H9 (cell line): Measurements from ENCODE around the gene KCNQ2. TPM values are rescaled to one million over a fixed set of nuclear protein-coding genes. Genes with fewer than 3 reads are reported as not detected.
A peak's percentile ranks its signal among the peaks of the same experiment; 100 is the strongest.

Experiments
- DNase-seq: peaks from one replicate; pipeline ENCODE4 v3.0.0-alpha.2; 2017
- H2AFZ ChIP-seq: one replicate; pipeline ENCODE4 v1.6.1; 2013; ENCODE audit warnings: mild to moderate bottlenecking, low read length, control low read depth, moderate library complexity
- H2AK5ac ChIP-seq: 2 replicates; pipeline ENCODE4 v1.6.1; 2013; ENCODE audit warnings: low read length, control low read depth, mixed read lengths; ENCODE audit not compliant: insufficient read length
- H2BK120ac ChIP-seq: one replicate; pipeline ENCODE4 v1.6.1; 2013; ENCODE audit warnings: low read depth, mild to moderate bottlenecking, low read length, control low read depth, inconsistent platforms; ENCODE audit not compliant: poor library complexity, severe bottlenecking
- H2BK12ac ChIP-seq: 2 replicates; pipeline ENCODE4 v1.6.1; 2013; ENCODE audit warnings: low read length, control low read depth, mixed read lengths, low read depth; ENCODE audit not compliant: insufficient read length
- H2BK15ac ChIP-seq: 2 replicates; pipeline ENCODE4 v1.6.1; 2013; ENCODE audit warnings: low read depth, low read length, control low read depth
- H2BK20ac ChIP-seq: one replicate; pipeline ENCODE4 v1.6.1; 2013; ENCODE audit warnings: low read depth, mild to moderate bottlenecking, low read length, control low read depth, inconsistent platforms; ENCODE audit not compliant: poor library complexity, severe bottlenecking
- H2BK5ac ChIP-seq: 2 replicates; pipeline ENCODE4 v1.6.1; 2013; ENCODE audit warnings: low read length, control low read depth, mixed read lengths; ENCODE audit not compliant: insufficient read length
- H3K14ac ChIP-seq: 2 replicates; pipeline ENCODE4 v1.6.1; 2013; ENCODE audit warnings: low read length, control low read depth; ENCODE audit not compliant: insufficient read depth
- H3K18ac ChIP-seq: 2 replicates; pipeline ENCODE4 v1.6.1; 2013; ENCODE audit warnings: low read depth, mild to moderate bottlenecking, mixed read lengths, low read length, control low read depth; ENCODE audit not compliant: insufficient read length
- H3K23ac ChIP-seq: 2 replicates; pipeline ENCODE4 v1.6.1; 2013; ENCODE audit warnings: low read length, control low read depth, mixed read lengths, low read depth; ENCODE audit not compliant: insufficient read length
- H3K23me2 ChIP-seq: 2 replicates; pipeline ENCODE4 v1.6.1; 2013; ENCODE audit warnings: low read depth, mild to moderate bottlenecking, mixed read lengths, low read length, control low read depth; ENCODE audit not compliant: insufficient read length, poor library complexity, severe bottlenecking
- H3K27ac ChIP-seq: 2 replicates; pipeline ENCODE4 v1.5.1; 2013; ENCODE audit warnings: low read length, control low read depth, mixed read lengths, low read depth; ENCODE audit not compliant: insufficient read length
- H3K27me3 ChIP-seq: 2 replicates; pipeline ENCODE4 v1.6.1; 2013; ENCODE audit warnings: low read length, control low read depth, inconsistent platforms; ENCODE audit not compliant: insufficient read depth
- H3K4ac ChIP-seq: 2 replicates; pipeline ENCODE4 v1.6.1; 2013; ENCODE audit warnings: low read depth, mild to moderate bottlenecking, control low read depth, inconsistent platforms, low read length, moderate library complexity
- H3K4me1 ChIP-seq: 2 replicates; pipeline ENCODE4 v1.6.1; 2013; ENCODE audit warnings: low read length, control low read depth, inconsistent platforms; ENCODE audit not compliant: insufficient read depth
- H3K4me2 ChIP-seq: 2 replicates; pipeline ENCODE4 v1.6.1; 2013; ENCODE audit warnings: low read length, control low read depth, mixed read lengths; ENCODE audit not compliant: insufficient read length, insufficient read depth
- H3K56ac ChIP-seq: 2 replicates; pipeline ENCODE4 v1.6.1; 2013; ENCODE audit warnings: low read depth, mild to moderate bottlenecking, mixed read lengths, low read length, control low read depth; ENCODE audit not compliant: insufficient read length
- H3K79me1 ChIP-seq: 2 replicates; pipeline ENCODE4 v1.6.1; 2013; ENCODE audit warnings: low read depth, mild to moderate bottlenecking, moderate library complexity, low read length, control low read depth, inconsistent platforms; ENCODE audit not compliant: insufficient read depth, poor library complexity, severe bottlenecking
- H3K79me2 ChIP-seq: 2 replicates; pipeline ENCODE4 v1.6.1; 2013; ENCODE audit warnings: low read length, control low read depth, inconsistent platforms; ENCODE audit not compliant: insufficient read depth
- H3K9ac ChIP-seq: 2 replicates; pipeline ENCODE4 v1.6.1; 2013; ENCODE audit warnings: low read length, control low read depth, mixed read lengths; ENCODE audit not compliant: insufficient read length; ENCODE audit errors: extremely low read depth
- H3K9me3 ChIP-seq: one replicate; pipeline ENCODE4 v1.6.1; 2013; ENCODE audit warnings: low read depth, low read length, inconsistent platforms; ENCODE audit not compliant: control insufficient read depth
- H3T11ph ChIP-seq: one replicate; pipeline ENCODE4 v1.6.1; 2013; ENCODE audit warnings: mild to moderate bottlenecking, low read length, control low read depth, inconsistent platforms
- H4K20me1 ChIP-seq: one replicate; pipeline ENCODE4 v1.6.1; 2013; ENCODE audit not compliant: control insufficient read depth, insufficient read length, insufficient read depth
- H4K5ac ChIP-seq: 2 replicates; pipeline ENCODE4 v1.6.1; 2013; ENCODE audit warnings: low read depth, mild to moderate bottlenecking, mixed read lengths, low read length, control low read depth; ENCODE audit not compliant: insufficient read length
- H4K8ac ChIP-seq: replicated peaks from 2 replicates; pipeline ENCODE4 v1.6.1; 2013; ENCODE audit warnings: low read length, control low read depth, mixed read lengths, low read depth; ENCODE audit not compliant: insufficient read length
- H4K91ac ChIP-seq: 2 replicates; pipeline ENCODE4 v1.6.1; 2013; ENCODE audit warnings: low read depth, mild to moderate bottlenecking, moderate library complexity, mixed read lengths, low read length, control low read depth; ENCODE audit not compliant: insufficient read length
- H3K27ac Mint-ChIP-seq, 3 experiments: 2 replicates in 2 of 3; 3 replicates in 1 of 3; pipeline ENCODE4 v1.8.0; 2020 to 2021; ENCODE audit warnings: mixed read lengths in 3 of 3, mild to moderate bottlenecking in 1 of 3, moderate library complexity in 1 of 3
- H3K27me3 Mint-ChIP-seq: 2 replicates; pipeline ENCODE4 v1.8.0; 2021; ENCODE audit warnings: low read depth, mild to moderate bottlenecking, moderate library complexity, mixed read lengths
- H3K36me3 Mint-ChIP-seq, 3 experiments: 2 replicates in 2 of 3; 3 replicates in 1 of 3; pipeline ENCODE4 v1.8.0; 2020 to 2021; ENCODE audit warnings: low read depth in 3 of 3, mixed read lengths in 3 of 3; ENCODE audit not compliant: insufficient read depth in 1 of 3
- H3K4me1 Mint-ChIP-seq, 2 experiments: 2 replicates each; pipeline ENCODE4 v1.8.0; 2020; ENCODE audit warnings: mixed read lengths in 2 of 2
- H3K4me3 Mint-ChIP-seq, 2 experiments: 2 replicates in 1 of 2; 3 replicates in 1 of 2; pipeline ENCODE4 v1.8.0; 2020 to 2021; ENCODE audit warnings: mild to moderate bottlenecking in 2 of 2, mixed read lengths in 2 of 2, moderate library complexity in 1 of 2
- H3K9me3 Mint-ChIP-seq, 2 experiments: 2 replicates in 1 of 2; 3 replicates in 1 of 2; pipeline ENCODE4 v1.8.0; 2020; ENCODE audit warnings: mild to moderate bottlenecking in 2 of 2, mixed read lengths in 2 of 2, moderate library complexity in 1 of 2
- CTCF ChIP-seq: fragments of 200-600 bp; sonication (generic); conservative IDR thresholded peaks from 3 replicates; pipeline ENCODE4 v1.8.0; 2021; ENCODE audit warnings: antibody characterized with exemption, mild to moderate bottlenecking
- WGBS: extraction: QIAGEN DNeasy Blood & Tissue Kit; methylation state at CpG from one replicate; pipeline ENCODE4 v1.1.7; 2013; ENCODE audit warnings: missing lambda C conversion rate, low lambda C conversion rate, mixed read lengths; ENCODE audit not compliant: insufficient read length; ENCODE audit errors: extremely low coverage; 5-methylcytosine and 5-hydroxymethylcytosine counted together
- total RNA-seq: library from RNA; stranded (reverse); gene quantifications from 2 replicates; pipeline ENCODE4 v1.2.1, GENCODE V29; 2021

Gene KCNQ2
- total RNA-seq, 1 experiment from 2014 or later, result 69.2 TPM

GRCh38 chr20:63518946-63519667 is 46.7 kb upstream of the KCNQ2 start:
- peaks cover 4% of the 10 kb centered on the region for H3K79me1 ChIP-seq
- Mint-ChIP-seq H3K36me3 (peaks cover 16 to 50% (median 22%) of the 10 kb centered on the region in 3 experiments; a peak in 6 of 7 replicates), H3K4me1 (peaks cover 2 to 25% of the 10 kb centered on the region in 2 experiments; a peak in 2 of 4 replicates), H3K9me3 (peaks cover 7 to 21% of the 10 kb centered on the region in 2 experiments; a peak in 4 of 5 replicates), H3K27ac (no peak overlapping the region), H3K4me3 (peak overlapping the region; percentile 63 to 85), H3K27me3 (peaks cover 19% of the 10 kb centered on the region)
- H3K4me2 ChIP-seq, result peak overlapping the region; percentile 72
- H3T11ph ChIP-seq, result no peak overlapping the region
- H2BK120ac ChIP-seq, result no peak overlapping the region
- H3K56ac ChIP-seq, result no peak overlapping the region
- H3K9ac ChIP-seq, result no peak overlapping the region
- no peaks in the 10 kb centered on the region; the same call in 1 of the 2 replicates for H3K79me2 ChIP-seq
- H3K23me2 ChIP-seq, result peaks cover 10% of the 10 kb centered on the region
- peak; percentile 41 for DNase-seq
- no peaks in the 10 kb centered on the region; the same call in 1 of the 2 replicates for H3K4me1 ChIP-seq
- no peaks in the 10 kb centered on the region for H4K20me1 ChIP-seq
- no peak overlapping the region for H3K23ac ChIP-seq
- no peak overlapping the region for H2AK5ac ChIP-seq
- H2AFZ ChIP-seq, result no peak overlapping the region
- H4K5ac ChIP-seq, result peak overlapping the region; percentile 64
- H2BK12ac ChIP-seq, result no peak overlapping the region
- peak overlapping the region; percentile 78 for H3K14ac ChIP-seq
- H3K4ac ChIP-seq, result no peak overlapping the region
- no peaks in the 10 kb centered on the region for H3K9me3 ChIP-seq
- H2BK5ac ChIP-seq, result no peak overlapping the region
- no peak overlapping the region for H4K91ac ChIP-seq
- TF ChIP-seq CTCF, result peak; percentile 10; the same call in 1 of the 3 replicates
- no peak overlapping the region for H2BK20ac ChIP-seq
- H4K8ac ChIP-seq, result no peak overlapping the region
- peak overlapping the region; percentile 39 for H3K18ac ChIP-seq
- no peak overlapping the region for H3K27ac ChIP-seq
- H3K27me3 ChIP-seq, result no peaks in the 10 kb centered on the region
- H2BK15ac ChIP-seq, result no peak overlapping the region
- no CpG with 5 or more reads among the region's 32 CpGs for WGBS
